ENCODE results near the gene DNAJC16.

The DNAJC16 gene

GRCh38 chr1:15523104-15524020 lies 3.3 kb upstream of the DNAJC16 start:
- no peak for DNase-seq (ENCODE audit: low spot score)
- TF ChIP-seq CTCF (IDR thresholded peaks at IDR 0.05; ENCODE audit: extremely low read depth, missing control alignments) = no peak

- DNase-seq (ENCODE audit: low spot score) = no peak
- no peak for TF ChIP-seq CTCF (IDR thresholded peaks at IDR 0.05; ENCODE audit: extremely low read depth, missing control alignments)
Observed at GRCh38 chr1:15524021-15524282, 2.7 kb upstream of the DNAJC16 start, which contains the start of gene CASP9. CASP9 (minus strand) TSS chr1:15524215; CDS start chr1:15524200, 15 bp downstream.

- no peak for TF ChIP-seq CTCF (IDR thresholded peaks at IDR 0.05; ENCODE audit: extremely low read depth, missing control alignments)
Observed at GRCh38 chr1:15524283-15525049, 2.2 kb upstream of the DNAJC16 start.

GRCh38 chr1:15525050-15526020 lies 1.3 kb upstream of the DNAJC16 start:
- no peak for DNase-seq (ENCODE audit: low spot score)
- no peak for TF ChIP-seq CTCF (IDR thresholded peaks at IDR 0.05; ENCODE audit: extremely low read depth, missing control alignments)

More at GRCh38 chr1:15524283-15525049, 2.2 kb upstream of the DNAJC16 start:
- peak; percentile 97 for DNase-seq (ENCODE audit: low spot score)

GRCh38 chr1:15526021-15526489 lies 593 bp upstream of the DNAJC16 start:
- no peak for TF ChIP-seq CTCF (IDR thresholded peaks at IDR 0.05; ENCODE audit: extremely low read depth, missing control alignments)
- no peak for DNase-seq (ENCODE audit: low spot score)

- no peak for DNase-seq (ENCODE audit: low spot score)
- no peak for TF ChIP-seq CTCF (IDR thresholded peaks at IDR 0.05; ENCODE audit: extremely low read depth, missing control alignments)
Observed at GRCh38 chr1:15531003-15531402, 4.4 kb downstream of the DNAJC16 start.

All from GM20000 (cell line).